Fibroblast of skin of back (primary cell): ENCODE results near the gene IBTK.
"Not testable (repeated sequence)": the region's sequence is repeated elsewhere in the genome, so short reads cannot be mapped to it uniquely, and the experiment has no call there.

Experiments used
- DNase-seq: peaks from one replicate; pipeline ENCODE4 v3.0.0-alpha.2; 2013

IBTK gene

GRCh38 chr6:82245376-82245775 is 2.2 kb downstream of the IBTK start:
- no peak for DNase-seq

GRCh38 chr6:82243884-82244283 is 3.7 kb downstream of the IBTK start:
- DNase-seq: no peak

DNA sequence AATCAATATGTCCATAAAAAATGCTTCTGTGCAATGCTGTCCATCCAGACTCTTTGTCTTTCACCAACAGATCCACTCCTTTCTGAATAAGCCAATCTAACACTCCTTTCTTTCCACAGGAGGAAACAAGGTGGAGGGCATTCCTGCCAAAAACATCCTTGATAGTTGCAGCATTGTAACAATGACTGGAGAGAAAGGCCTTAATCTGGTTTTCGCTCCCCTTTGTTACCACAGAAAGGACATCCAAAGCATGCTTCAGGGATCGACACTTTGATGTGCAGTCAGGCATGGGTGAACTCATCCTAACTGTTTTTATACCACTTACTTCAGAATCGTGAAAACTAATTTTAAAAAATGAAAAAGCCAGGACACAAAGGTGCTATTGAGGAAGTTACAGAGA is 7.4 kb downstream of the IBTK start:
- DNase-seq: no peak

- no peak for DNase-seq
Measured at GRCh38 chr6:82239597-82239996, 7.9 kb downstream of the IBTK start.

GRCh38 chr6:82237013-82237412 is 10.5 kb downstream of the IBTK start:
- no peak for DNase-seq

- DNase-seq: no peak
Measured at GRCh38 chr6:82227770-82228169, 19.8 kb downstream of the IBTK start.

GRCh38 chr6:82220167-82220566 is 27.4 kb downstream of the IBTK start:
- no peak for DNase-seq

- DNase-seq: no peak
Measured at GRCh38 chr6:82217018-82217586, 30.4 kb downstream of the IBTK start.

DNA sequence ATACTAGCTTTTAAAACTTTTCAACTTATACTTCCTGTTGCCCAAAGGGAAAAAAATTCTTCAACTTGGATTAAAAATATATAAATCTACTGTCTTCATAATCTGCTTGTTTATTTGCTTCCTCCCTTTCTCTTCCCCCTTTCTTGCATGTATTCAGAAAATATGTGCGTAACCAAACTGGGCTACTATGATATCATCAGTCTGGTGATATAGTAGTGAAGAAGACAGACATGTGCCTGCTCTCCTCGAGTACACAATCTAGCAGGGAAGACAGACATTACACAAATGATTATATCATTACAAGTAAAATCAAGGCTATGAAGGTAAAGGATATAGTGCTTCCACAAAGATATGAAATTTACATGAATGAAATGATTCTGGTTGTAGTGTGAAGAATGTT is 31.0 kb downstream of the IBTK start:
- no peak for DNase-seq

GRCh38 chr6:82211326-82211725 is 36.2 kb downstream of the IBTK start:
- no peak for DNase-seq

GRCh38 chr6:82208913-82209312 is 38.6 kb downstream of the IBTK start:
- DNase-seq: no peak

DNA sequence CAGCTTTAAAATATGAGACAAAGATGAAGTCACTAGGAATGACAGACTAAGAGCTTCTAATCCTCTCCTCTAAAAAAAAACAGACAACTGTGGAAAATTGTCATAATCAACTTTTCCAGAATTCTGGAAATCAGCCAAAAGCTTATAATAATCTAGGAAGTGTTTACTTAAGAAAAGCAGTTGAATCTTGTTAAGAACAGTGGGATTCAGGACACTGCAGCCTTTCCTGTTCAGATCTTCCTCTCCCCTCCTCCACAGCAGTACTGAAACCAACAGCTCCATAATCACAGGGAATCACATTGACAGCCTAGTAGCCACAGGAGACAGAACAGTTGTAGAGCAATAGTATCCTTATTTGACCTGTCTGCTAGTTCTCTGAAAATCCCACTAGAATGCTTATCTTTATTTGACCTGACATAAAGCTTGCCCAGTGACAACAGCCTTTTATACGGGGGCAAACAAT is 41.6 kb downstream of the IBTK start:
- DNase-seq: peak; percentile 42

GRCh38 chr6:82204020-82204419 is 43.5 kb downstream of the IBTK start:
- no peak for DNase-seq

DNA sequence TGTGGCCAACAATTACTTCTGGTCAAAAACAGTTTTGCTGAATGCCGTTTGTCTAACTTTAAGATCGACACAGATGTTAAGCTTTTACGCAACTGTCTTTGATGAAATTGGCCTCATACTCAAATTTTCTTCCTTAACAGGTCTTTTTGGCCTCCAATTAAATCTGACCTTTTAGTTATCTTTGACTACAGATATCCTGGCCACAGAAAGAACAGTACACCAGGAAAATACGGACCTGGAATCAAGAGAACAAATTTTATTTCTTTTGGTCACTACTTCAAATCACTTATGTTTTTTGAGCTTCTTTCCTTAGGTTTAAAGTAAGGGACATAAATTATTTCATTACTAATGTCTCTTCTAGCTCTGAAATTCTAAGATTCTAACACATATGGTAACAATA is 49.8 kb downstream of the IBTK start:
- no peak for DNase-seq

- DNase-seq: not testable (repeated sequence)
Measured at GRCh38 chr6:82197245-82197644, 50.3 kb downstream of the IBTK start.

DNA sequence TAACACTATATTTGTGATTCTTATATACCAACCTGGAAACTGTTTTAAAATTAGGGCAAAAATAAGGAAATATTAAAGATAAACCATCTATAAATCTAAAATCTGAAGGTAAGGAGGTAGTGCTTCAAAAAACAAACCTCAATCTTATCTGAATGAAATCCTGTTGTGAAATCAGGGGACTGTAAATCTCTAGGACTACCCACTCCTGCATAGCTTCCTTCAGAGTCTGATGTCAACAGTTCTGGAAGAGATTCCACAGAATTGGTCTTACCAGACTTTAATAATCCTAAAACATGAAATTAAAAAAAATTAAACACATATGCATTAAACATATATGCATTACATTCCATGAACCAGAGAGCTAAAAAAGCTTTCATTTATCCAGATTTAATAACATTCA is 51.4 kb downstream of the IBTK start:
- DNase-seq: no peak

- no peak for DNase-seq
Measured at GRCh38 chr6:82195619-82196018, 51.9 kb downstream of the IBTK start.

DNA sequence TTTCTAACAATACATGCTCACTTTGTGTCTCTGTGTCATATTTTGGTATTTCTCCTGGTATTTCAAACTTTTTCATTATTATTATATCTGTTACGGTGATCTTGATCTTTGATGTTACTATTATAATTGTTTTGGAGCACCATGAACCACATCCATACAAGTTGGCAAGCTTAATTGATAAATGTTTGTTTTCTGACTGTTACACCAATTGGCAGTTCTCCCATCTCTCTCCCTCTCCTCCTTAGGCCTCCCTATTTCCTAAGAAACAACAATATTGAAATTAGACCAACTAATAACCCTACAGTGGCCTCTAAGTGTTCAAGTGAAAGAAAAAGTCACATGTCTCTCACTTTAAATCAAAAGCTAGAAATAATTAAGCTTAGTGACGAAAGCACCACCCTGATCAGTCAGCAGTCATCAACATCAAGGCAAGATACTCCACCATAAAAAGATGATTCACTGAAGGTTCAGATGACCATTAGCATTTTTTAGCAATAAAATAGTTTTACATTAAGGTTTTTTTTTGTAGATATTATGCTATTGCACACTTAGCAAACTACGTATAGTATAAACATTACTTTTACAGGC is 61.5 kb downstream of the IBTK start:
- DNase-seq: no peak

- DNase-seq: no peak
Measured at GRCh38 chr6:82183642-82184282, 63.8 kb downstream of the IBTK start.

GRCh38 chr6:82182756-82183155 is 64.8 kb downstream of the IBTK start:
- DNase-seq: peak; percentile 80

- DNase-seq: no peak
Measured at GRCh38 chr6:82179415-82179814, 68.1 kb downstream of the IBTK start.

DNA sequence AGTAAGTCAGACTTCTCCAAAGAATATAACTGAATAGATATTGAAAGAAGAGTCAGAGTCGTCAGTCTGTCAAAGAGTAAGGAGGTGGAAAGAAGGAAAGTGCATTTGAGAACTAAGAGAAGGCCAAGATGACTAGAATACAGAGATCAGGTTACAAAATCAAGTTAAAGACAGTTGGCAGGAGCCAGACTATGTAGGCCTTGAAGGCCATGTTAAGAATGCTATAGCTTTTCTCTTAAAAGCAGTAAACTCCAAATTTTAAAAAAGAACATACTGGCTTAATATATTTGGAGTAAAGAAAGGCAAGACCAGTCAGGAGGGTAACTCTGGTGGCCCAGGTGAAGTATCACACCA is 68.8 kb downstream of the IBTK start:
- no peak for DNase-seq

GRCh38 chr6:82178077-82178758 is 69.3 kb downstream of the IBTK start:
- peak; percentile 76 for DNase-seq

DNA sequence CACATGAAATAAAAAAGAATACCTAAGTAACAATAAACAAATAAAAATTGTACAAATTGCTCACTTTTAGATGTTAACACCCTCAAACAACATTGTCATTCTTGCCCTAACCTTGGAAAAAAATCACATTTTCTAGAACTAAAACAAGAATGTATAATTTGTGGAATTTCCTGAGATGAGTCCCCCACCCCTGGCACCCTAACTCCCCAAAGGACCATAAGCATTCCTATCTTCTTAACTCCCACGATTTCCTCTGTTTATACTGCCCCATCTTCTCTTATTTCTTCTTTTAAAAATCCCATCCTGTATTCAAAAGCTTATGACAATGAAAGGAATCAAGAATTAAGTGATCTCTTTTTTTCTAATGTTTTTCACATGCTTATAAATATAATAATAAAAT is 70.9 kb downstream of the IBTK start:
- DNase-seq: peak; percentile 85
